GM19452 (cell line): Measurements from ENCODE around the gene SCGB3A1.

Source experiments
- ATAC-seq: cut with Tn5 transposase; IDR thresholded peaks from one replicate; pipeline ENCODE4 v1.9.1; 2021; ENCODE audit not compliant: unreplicated experiment

Gene SCGB3A1

GRCh38 chr5:180590543-180591310 is 572 bp downstream of the SCGB3A1 start:
- ATAC-seq = no peak

- ATAC-seq = no peak
These were observed 1.3 kb downstream of the SCGB3A1 start for GRCh38 chr5:180589771-180590542.

- no peak for ATAC-seq
These were observed 4.4 kb downstream of the SCGB3A1 start for GRCh38 chr5:180586870-180587269.

- ATAC-seq = no peak
These were observed 5.1 kb downstream of the SCGB3A1 start for GRCh38 chr5:180586204-180586603.

- ATAC-seq = no peak
These were observed 7.6 kb downstream of the SCGB3A1 start for GRCh38 chr5:180583738-180584137.

- no peak for ATAC-seq
These were observed 10.6 kb downstream of the SCGB3A1 start for GRCh38 chr5:180580681-180581080.

GRCh38 chr5:180575571-180575970 is 15.7 kb downstream of the SCGB3A1 start:
- ATAC-seq = no peak

GRCh38 chr5:180568914-180569313 is 22.4 kb downstream of the SCGB3A1 start:
- ATAC-seq = no peak

- ATAC-seq = no peak
These were observed 27.3 kb downstream of the SCGB3A1 start for GRCh38 chr5:180563994-180564393.

- ATAC-seq = no peak
These were observed 33.1 kb downstream of the SCGB3A1 start for GRCh38 chr5:180558232-180558631.

GRCh38 chr5:180557217-180557809 is 34.0 kb downstream of the SCGB3A1 start:
- ATAC-seq = no peak

GRCh38 chr5:180555168-180555921 is 36.0 kb downstream of the SCGB3A1 start:
- ATAC-seq = no peak

GRCh38 chr5:180553530-180553929 is 37.8 kb downstream of the SCGB3A1 start:
- ATAC-seq = no peak

GRCh38 chr5:180548563-180548962 is 42.7 kb downstream of the SCGB3A1 start:
- no peak for ATAC-seq

GRCh38 chr5:180545248-180545647 is 46.1 kb downstream of the SCGB3A1 start:
- no peak for ATAC-seq

GRCh38 chr5:180541710-180542109 is 49.6 kb downstream of the SCGB3A1 start:
- no peak for ATAC-seq
